Small intestine (tissue), 7 donors: ENCODE measurements around the gene NDUFS8. TPM values are rescaled to one million over a fixed set of nuclear protein-coding genes. Genes with fewer than 3 reads are reported as not detected.

ENCODE experiments used
- DNase-seq, 2 donors: peaks; one replicate each; pipeline versions ENCODE4 v3.0.0 to v3.0.0-alpha.2; 2013
- FAIRE-seq: peaks from 2 replicates; lab custom pipeline; 2012; peaks lifted over from hg19 to GRCh38; lab: Jason Lieb, UNC
- H3K27ac ChIP-seq, 3 donors: one replicate each; pipeline ENCODE4 v1.5.1; 2013; ENCODE audit warnings: low read length in 2 of 3, mild to moderate bottlenecking in 2 of 3, control low read depth in 1 of 3, inconsistent platforms in 1 of 3, low read depth in 1 of 3, moderate library complexity in 1 of 3
- H3K27me3 ChIP-seq, 3 donors: one replicate each; pipeline ENCODE4 v1.6.1; 2013; ENCODE audit warnings: low read length in 3 of 3, inconsistent platforms in 1 of 3; ENCODE audit not compliant: control insufficient read depth in 3 of 3, insufficient read depth in 3 of 3
- H3K36me3 ChIP-seq, 3 donors: one replicate each; pipeline ENCODE4 v1.6.1; 2013; ENCODE audit warnings: low read length in 3 of 3, inconsistent platforms in 1 of 3, low read depth in 1 of 3, mild to moderate bottlenecking in 1 of 3, moderate library complexity in 1 of 3; ENCODE audit not compliant: control insufficient read depth in 3 of 3, insufficient read depth in 2 of 3
- H3K4me1 ChIP-seq, 3 donors: one replicate each; pipeline ENCODE4 v1.6.1; 2013; ENCODE audit warnings: low read length in 2 of 3, inconsistent platforms in 1 of 3, low read depth in 1 of 3, mild to moderate bottlenecking in 1 of 3, moderate library complexity in 1 of 3; ENCODE audit not compliant: control insufficient read depth in 3 of 3, insufficient read depth in 2 of 3
- H3K4me3 ChIP-seq, 3 donors: one replicate each; pipeline ENCODE4 v1.5.1; 2013; ENCODE audit warnings: low read length in 3 of 3, control low read depth in 1 of 3, inconsistent platforms in 1 of 3, low read depth in 1 of 3, mild to moderate bottlenecking in 1 of 3, moderate library complexity in 1 of 3
- H3K9me3 ChIP-seq, 2 donors: one replicate each; pipeline ENCODE4 v1.6.1; 2013; ENCODE audit warnings: low read depth in 1 of 2, low read length in 1 of 2; ENCODE audit not compliant: control insufficient read depth in 2 of 2, insufficient read depth in 1 of 2
- WGBS, 3 donors: extraction: QIAGEN DNeasy Blood & Tissue Kit; methylation state at CpG; one replicate each; pipeline ENCODE4 v1.1.7; 2013; 5-methylcytosine and 5-hydroxymethylcytosine counted together
- polyA plus RNA-seq, 4 donors: library from polyadenylated mRNA; stranded (reverse) in 3 of 4; unstranded in 1 of 4; fragments of 200-250 nt in 3 of 4; fragments of 120-200 nt in 1 of 4; gene quantifications; one replicate each; pipeline versions ENCODE4 v1.2.1 to v1.2.3, GENCODE V29; 2013
- donor health status: healthy with polysubstance abuse.
- donor health status: control.
- donor health status: control.
- donor health status: Bipolar disorder and iron deficiency.
- donor health status: healthy.

Gene NDUFS8
- polyA plus RNA-seq, 4 donors: 71.4 to 290 (median 203) TPM

DNA sequence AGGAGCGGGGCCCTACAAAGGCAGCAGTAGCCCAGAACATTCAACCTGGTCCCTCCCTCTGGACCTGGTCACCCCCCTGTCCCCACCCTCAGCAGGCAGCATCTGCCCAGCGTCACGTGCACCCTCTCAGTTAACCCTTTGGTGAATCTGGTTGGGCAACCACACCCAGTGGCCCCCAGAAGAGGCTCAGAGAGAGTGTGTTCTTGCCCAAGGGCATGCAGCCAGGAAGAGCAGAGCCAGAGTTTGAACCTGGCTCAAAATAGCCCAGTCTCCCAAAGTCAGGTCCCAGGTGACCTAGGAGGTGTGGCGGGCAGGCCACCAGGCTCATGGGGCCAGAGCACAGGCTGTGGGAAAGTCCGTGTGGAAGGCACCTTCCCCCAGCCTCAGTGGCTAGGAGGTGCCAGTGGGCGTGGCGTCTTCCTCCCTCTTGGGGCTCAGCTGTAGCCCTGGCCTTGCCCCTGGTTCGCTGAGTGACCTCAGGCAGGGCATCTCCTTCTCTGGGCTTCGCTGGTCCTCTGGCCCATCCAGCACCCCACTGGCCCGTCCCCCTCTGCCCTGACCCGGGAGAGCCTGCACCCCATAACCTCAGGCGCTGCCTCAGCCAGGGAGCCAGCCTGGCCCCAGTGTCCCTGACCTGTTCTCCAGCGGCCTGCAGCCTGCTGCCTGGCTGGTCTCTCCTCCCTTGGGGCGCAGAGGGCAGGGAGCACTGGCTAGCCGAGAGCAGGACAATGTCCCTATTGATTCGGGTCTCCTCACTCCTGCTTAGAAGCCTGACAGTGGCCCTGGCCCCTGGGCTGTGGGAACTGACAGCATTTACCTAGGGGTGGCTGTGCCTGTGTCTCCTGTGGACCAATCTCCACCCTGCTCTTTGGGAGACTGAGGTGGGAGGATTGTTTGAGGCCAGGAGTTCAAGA, 13.3 kb upstream of the NDUFS8 start:
- peaks cover 0 to 25% (median 3%) of the 10 kb centered on the region in 3 donors for H3K4me1 ChIP-seq
- peak in 1 of 2 donors; percentile 55 for DNase-seq
- H3K36me3 ChIP-seq: peaks cover 0 to 38% (median 0%) of the 10 kb centered on the region in 3 donors
- FAIRE-seq: no peak
- H3K27ac ChIP-seq: no peak overlapping the region
- H3K9me3 ChIP-seq: no peaks in the 10 kb centered on the region
- H3K27me3 ChIP-seq: no peaks in the 10 kb centered on the region
- H3K4me3 ChIP-seq: no peak overlapping the region
- WGBS, 3 donors: 45 to 59% (median 55%) methylated on average over 15 to 16 of the region's 16 CpGs

DNA sequence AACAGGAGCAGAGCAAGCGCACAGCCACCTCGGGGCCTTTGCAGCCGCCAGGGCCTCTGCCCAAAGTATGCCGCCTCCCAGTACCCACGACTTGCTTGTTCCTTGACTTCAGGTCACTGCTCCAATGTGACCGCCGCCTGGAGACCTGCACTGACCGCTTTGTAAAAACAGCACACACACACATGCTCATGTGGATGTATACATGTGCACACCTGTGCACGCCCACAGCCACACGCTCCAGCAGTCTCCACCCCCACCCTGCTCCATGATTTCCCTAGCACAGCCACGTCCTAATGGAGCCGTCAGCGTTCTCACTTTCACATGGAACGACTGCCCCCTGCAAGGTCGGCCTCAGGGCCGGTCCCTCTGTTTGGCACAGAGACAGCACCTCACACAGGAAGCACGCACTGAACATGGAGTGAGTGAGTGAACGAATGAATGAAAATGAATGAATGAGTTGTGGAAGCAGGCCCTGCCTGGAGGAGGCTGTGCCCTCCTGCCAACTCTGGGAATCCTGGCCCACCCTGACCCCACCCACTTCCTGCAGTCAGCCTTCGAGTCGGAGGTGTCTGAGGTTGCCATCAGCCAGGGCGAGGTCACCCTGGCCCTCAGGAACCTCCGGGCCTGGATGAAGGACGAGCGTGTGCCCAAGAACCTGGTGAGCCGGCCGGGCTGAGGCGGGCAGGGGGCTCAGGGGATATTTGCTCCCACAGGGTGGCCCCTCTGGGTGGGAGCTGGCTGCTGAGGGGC, 12.3 kb upstream of the NDUFS8 start:
- Histone ChIP-seq H3K9me3 (no peaks in the 10 kb centered on the region), H3K27me3 (no peaks in the 10 kb centered on the region), H3K27ac (no peak overlapping the region), H3K4me1 (peaks cover 0 to 21% (median 3%) of the 10 kb centered on the region in 3 donors), H3K36me3 (peaks cover 0 to 42% (median 0%) of the 10 kb centered on the region in 3 donors), H3K4me3 (no peak overlapping the region)
- FAIRE-seq (no peak), DNase-seq (no peak)
- WGBS, 3 donors: 76 to 86% (median 81%) methylated on average over 23 to 27 of the region's 27 CpGs

DNA sequence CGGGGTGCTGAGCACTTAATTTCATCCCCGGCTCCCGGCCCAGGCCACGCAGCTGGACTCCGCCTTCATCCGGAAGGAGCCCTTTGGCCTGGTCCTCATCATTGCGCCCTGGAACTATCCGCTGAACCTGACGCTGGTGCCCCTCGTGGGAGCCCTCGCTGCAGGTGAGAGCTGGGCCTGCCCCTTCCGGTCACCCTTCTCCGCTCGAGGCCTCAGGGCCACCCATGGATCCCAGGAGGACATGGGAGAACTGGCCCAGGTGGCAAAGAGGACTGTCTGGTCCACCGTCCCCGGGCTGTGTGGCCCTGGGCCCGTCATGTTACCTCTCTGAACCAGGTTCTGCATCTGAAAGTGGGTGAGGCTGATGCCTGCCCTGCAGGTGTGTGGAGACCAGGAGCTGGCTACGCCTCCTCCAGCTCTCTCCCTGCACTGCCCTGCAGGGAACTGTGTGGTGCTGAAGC, 11.7 kb upstream of the NDUFS8 start:
- no peak overlapping the region for H3K27ac ChIP-seq
- no peak for FAIRE-seq
- peaks cover 0 to 39% (median 0%) of the 10 kb centered on the region in 3 donors for H3K36me3 ChIP-seq
- 84 to 92% (median 91%) methylated on average over 17 to 18 of the region's 18 CpGs for WGBS, 3 donors
- H3K4me3 ChIP-seq: no peak overlapping the region
- no peaks in the 10 kb centered on the region for H3K27me3 ChIP-seq
- no peak for DNase-seq
- H3K9me3 ChIP-seq: no peaks in the 10 kb centered on the region
- peaks cover 0 to 21% (median 3%) of the 10 kb centered on the region in 3 donors for H3K4me1 ChIP-seq

DNA sequence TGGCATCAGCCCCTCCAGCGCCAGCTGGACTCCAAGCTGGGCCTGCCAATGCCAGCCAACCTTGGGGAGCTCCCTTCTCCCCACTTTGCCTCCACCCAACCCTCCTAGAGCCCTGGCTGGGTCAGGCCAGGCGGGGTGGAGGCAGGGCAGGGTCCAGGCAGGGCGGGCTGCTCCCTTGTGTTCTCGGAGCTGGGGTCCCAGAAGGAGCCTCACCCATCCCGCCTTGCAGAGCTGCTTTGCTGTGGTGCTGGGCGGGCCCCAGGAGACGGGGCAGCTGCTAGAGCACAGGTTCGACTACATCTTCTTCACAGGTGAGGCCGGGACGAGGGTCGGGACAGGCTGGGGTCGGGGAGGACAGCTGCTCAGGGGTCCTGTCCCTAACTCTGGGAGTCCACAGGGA, 11.0 kb upstream of the NDUFS8 start:
- WGBS, 3 donors: 72 to 87% (median 79%) methylated on average over 12 of the region's 12 CpGs
- DNase-seq (no peak), FAIRE-seq (no peak)
- H3K36me3 ChIP-seq: peaks cover 0 to 42% (median 0%) of the 10 kb centered on the region in 3 donors
- H3K4me1 ChIP-seq: peaks cover 0 to 16% (median 3%) of the 10 kb centered on the region in 3 donors
- no peak overlapping the region for H3K4me3 ChIP-seq
- no peaks in the 10 kb centered on the region for H3K27me3 ChIP-seq
- no peak overlapping the region for H3K27ac ChIP-seq
- H3K9me3 ChIP-seq: no peaks in the 10 kb centered on the region

DNA sequence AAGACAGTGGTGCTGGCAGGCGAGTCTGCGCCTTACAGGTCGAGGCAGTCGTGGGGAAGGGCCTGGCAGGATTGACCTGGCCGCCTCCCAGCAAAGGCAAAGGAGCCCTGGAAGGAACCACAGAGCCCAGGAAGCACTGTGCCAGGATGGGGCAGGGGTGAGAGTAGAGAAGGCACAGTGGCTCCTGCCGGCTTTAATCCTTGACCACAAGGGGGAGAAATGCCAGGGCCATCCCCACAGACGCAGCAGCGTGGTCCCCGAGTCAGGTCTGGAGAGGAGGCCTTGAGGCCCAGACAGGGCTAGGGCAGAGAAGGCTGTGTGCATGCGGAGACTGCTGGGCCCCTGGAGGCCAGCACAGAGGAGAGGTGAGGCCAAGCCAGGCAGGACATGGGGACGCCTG, 9.9 kb upstream of the NDUFS8 start:
- Histone ChIP-seq H3K4me1 (peaks cover 0 to 12% (median 0%) of the 10 kb centered on the region in 3 donors), H3K36me3 (peaks cover 0 to 44% (median 0%) of the 10 kb centered on the region in 3 donors), H3K27ac (no peak overlapping the region), H3K27me3 (no peaks in the 10 kb centered on the region), H3K9me3 (peaks cover 0 to 5% of the 10 kb centered on the region in 2 donors), H3K4me3 (no peak overlapping the region)
- DNase-seq (no peak), FAIRE-seq (no peak)
- 30 to 44% (median 37%) methylated on average over 11 of the region's 11 CpGs for WGBS, 3 donors

DNA sequence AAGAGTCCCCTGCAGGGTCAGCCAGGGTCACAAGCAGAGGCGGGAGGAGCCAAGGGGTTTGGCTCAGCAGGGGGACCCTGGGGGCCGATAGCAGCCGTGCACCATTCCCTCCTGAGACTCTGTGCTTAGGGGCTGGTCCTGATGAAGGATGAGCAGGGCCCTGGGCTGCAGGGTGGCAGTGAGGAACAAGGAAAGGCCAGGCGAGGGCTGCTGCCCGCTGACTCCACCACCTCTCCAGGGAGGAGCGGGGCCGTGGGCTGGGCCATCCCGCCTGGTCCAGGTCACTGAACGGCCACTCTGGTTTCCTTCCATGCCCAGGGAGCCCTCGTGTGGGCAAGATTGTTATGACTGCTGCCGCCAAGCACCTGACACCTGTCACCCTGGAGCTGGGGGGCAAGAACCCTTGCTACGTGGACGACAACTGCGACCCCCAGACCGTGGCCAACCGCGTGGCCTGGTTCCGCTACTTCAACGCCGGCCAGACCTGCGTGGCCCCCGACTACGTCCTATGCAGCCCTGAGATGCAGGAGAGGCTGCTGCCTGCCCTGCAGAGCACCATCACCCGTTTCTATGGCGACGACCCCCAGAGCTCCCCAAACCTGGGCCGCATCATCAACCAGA, 9.2 kb upstream of the NDUFS8 start:
- Histone ChIP-seq H3K27me3 (no peaks in the 10 kb centered on the region), H3K9me3 (peaks cover 0 to 5% of the 10 kb centered on the region in 2 donors), H3K27ac (no peak overlapping the region), H3K4me1 (peaks cover 0 to 10% (median 0%) of the 10 kb centered on the region in 3 donors), H3K36me3 (peaks cover 0 to 47% (median 0%) of the 10 kb centered on the region in 3 donors), H3K4me3 (no peak overlapping the region)
- FAIRE-seq (no peak), DNase-seq (peak; percentile 50 to 67)
- WGBS, 3 donors: 50 to 68% (median 64%) methylated on average over 25 to 27 of the region's 27 CpGs

DNA sequence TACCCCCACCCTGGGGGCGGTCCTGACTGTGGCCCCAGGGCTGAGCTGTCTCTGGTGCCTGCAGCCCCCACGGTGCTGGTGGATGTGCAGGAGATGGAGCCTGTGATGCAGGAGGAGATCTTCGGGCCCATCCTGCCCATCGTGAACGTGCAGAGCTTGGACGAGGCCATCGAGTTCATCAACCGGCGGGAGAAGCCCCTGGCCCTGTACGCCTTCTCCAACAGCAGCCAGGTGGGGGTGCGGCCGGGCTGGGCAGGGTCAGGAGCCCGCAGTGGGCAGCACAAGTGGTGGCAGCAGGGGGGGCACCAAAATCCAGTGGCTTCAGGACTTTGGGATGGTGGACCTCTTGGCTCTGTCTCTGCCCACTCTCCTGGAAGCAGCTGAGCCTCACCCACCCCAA, 8.0 kb upstream of the NDUFS8 start:
- FAIRE-seq: no peak
- H3K4me3 ChIP-seq: no peak overlapping the region
- no peak overlapping the region for H3K27ac ChIP-seq
- no peak for DNase-seq
- WGBS, 3 donors: 87 to 96% (median 92%) methylated on average over 12 to 13 of the region's 13 CpGs
- no peaks in the 10 kb centered on the region for H3K4me1 ChIP-seq
- H3K27me3 ChIP-seq: no peaks in the 10 kb centered on the region
- H3K36me3 ChIP-seq: peaks cover 0 to 58% (median 0%) of the 10 kb centered on the region in 3 donors
- H3K9me3 ChIP-seq: peaks cover 0 to 5% of the 10 kb centered on the region in 2 donors

DNA sequence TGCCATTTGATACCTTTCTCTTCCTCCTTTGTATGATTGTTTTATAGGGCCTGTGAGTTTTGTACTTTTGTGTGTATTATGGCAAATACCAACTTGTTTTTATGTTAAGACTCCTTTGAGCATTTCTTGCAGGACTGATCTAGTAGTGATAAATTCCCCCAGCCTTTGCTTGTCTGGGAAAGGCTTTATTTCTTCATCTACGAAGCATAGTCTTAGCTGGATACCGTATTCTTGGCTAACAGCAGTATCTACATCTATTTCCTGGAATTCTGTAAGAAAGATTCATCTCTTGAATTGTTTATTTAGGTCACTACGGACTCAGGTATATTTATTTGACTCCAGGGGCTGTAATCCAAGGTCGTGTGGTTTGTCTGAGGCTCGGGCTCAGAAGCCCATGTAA, 6.0 kb upstream of the NDUFS8 start:
- no peak for DNase-seq
- no peak overlapping the region for H3K4me3 ChIP-seq
- H3K9me3 ChIP-seq: peaks cover 0 to 5% of the 10 kb centered on the region in 2 donors
- peaks cover 0 to 58% (median 0%) of the 10 kb centered on the region in 3 donors for H3K36me3 ChIP-seq
- no peaks in the 10 kb centered on the region for H3K27me3 ChIP-seq
- no peak for FAIRE-seq
- peaks cover 0 to 1% (median 0%) of the 10 kb centered on the region in 3 donors for H3K4me1 ChIP-seq
- no peak overlapping the region for H3K27ac ChIP-seq
- WGBS, 3 donors: 84 to 90% (median 90%) methylated on average over 5 of the region's 5 CpGs
